ENCODE data around the gene ACLY. TPM values are rescaled to one million over a fixed set of nuclear protein-coding genes. Genes with fewer than 3 reads are reported as not detected.
"Not testable (repeated sequence)": the region's sequence is repeated elsewhere in the genome, so short reads cannot be mapped to it uniquely, and the experiment has no call there.

The ACLY gene
- total RNA-seq, 1 donor from 2014 or later, result 165 TPM

- DNase-seq (ENCODE audit: low read depth), result peak; percentile 62
Measured at GRCh38 chr17:41835800-41836549, 82.8 kb downstream of the ACLY start, which contains the start of gene NT5C3B. TSS of gene NT5C3B (minus strand) at chr17:41836232. CDS start at chr17:41836193, 39 bp downstream.

GRCh38 chr17:41835214-41835799, 83.4 kb downstream of the ACLY start:
- DNase-seq (ENCODE audit: low read depth), result no peak

GRCh38 chr17:41829961-41830360, 88.8 kb downstream of the ACLY start:
- DNase-seq (ENCODE audit: low read depth), result not testable (repeated sequence)

GRCh38 chr17:41825175-41825845, 93.4 kb downstream of the ACLY start:
- no peak for DNase-seq (ENCODE audit: low read depth)

GRCh38 chr17:41824086-41824485, 94.7 kb downstream of the ACLY start:
- DNase-seq (ENCODE audit: low read depth), result no peak

GRCh38 chr17:41823580-41823979, 95.2 kb downstream of the ACLY start:
- DNase-seq (ENCODE audit: low read depth), result no peak

- DNase-seq (ENCODE audit: low read depth), result no peak
Measured at GRCh38 chr17:41823141-41823524, 95.6 kb downstream of the ACLY start.

GRCh38 chr17:41822216-41823140, 96.3 kb downstream of the ACLY start:
- DNase-seq (ENCODE audit: low read depth), result no peak

GRCh38 chr17:41821776-41822175, 97.0 kb downstream of the ACLY start:
- DNase-seq (ENCODE audit: low read depth), result no peak

GRCh38 chr17:41818024-41818423, 100.7 kb downstream of the ACLY start:
- DNase-seq (ENCODE audit: low read depth), result no peak

Other genes starting within 250 kb of the ACLY start
- 78.1 and 112 TPM in 2 replicates for gene EIF1, start 230.1 kb downstream of the ACLY start, total RNA-seq
- not detected in 2 replicates for gene GAST, start 206.6 kb downstream of the ACLY start, total RNA-seq
- 0.16 TPM in 1 of 2 replicates, not detected in the other for gene HAP1, start 184.3 kb downstream of the ACLY start, total RNA-seq
- gene JUP, start 132.2 kb downstream of the ACLY start, total RNA-seq, result 0.51 and 0.78 TPM in 2 replicates
- gene P3H4, start 107.0 kb downstream of the ACLY start, total RNA-seq, result 98.8 and 115 TPM in 2 replicates
- 164 and 174 TPM in 2 replicates for gene FKBP10, start 105.9 kb downstream of the ACLY start, total RNA-seq
- gene NT5C3B, start 82.7 kb downstream of the ACLY start, total RNA-seq, result 45.4 and 49.2 TPM in 2 replicates
- 1.3 TPM in 1 of 2 replicates, not detected in the other for gene KLHL10, start 81.1 kb downstream of the ACLY start, total RNA-seq
- gene KLHL11, start 53.5 kb downstream of the ACLY start, total RNA-seq, result 10.9 and 13.7 TPM in 2 replicates
- gene ODAD4, start 11.7 kb upstream of the ACLY start, total RNA-seq, result 0.57 and 1.8 TPM in 2 replicates
- 64.0 and 66.1 TPM in 2 replicates for gene CNP, start 47.8 kb upstream of the ACLY start, total RNA-seq
- 85.9 and 103 TPM in 2 replicates for gene DNAJC7, start 98.5 kb upstream of the ACLY start, total RNA-seq
- gene NKIRAS2, start 101.1 kb upstream of the ACLY start, total RNA-seq, result 72.2 and 88.1 TPM in 2 replicates
- gene C17orf113, start 131.7 kb upstream of the ACLY start, total RNA-seq, result 0.16 and 0.51 TPM in 2 replicates
- 0.05 and 0.36 TPM in 2 replicates for gene ZNF385C, start 179.5 kb upstream of the ACLY start, total RNA-seq
- 9.3 and 11.3 TPM in 2 replicates for gene DHX58, start 193.8 kb upstream of the ACLY start, total RNA-seq
- 26.5 and 32.6 TPM in 2 replicates for gene KAT2A, start 202.4 kb upstream of the ACLY start, total RNA-seq
- not detected in 2 replicates for gene HSPB9, start 203.9 kb upstream of the ACLY start, total RNA-seq
- 73.6 and 73.9 TPM in 2 replicates for gene RAB5C, start 236.0 kb upstream of the ACLY start, total RNA-seq